GM18873 (cell line): ENCODE results near the gene NMRK2.
A peak's percentile ranks its signal among the peaks of the same experiment; 100 is the strongest.
"Not testable (repeated sequence)": the region's sequence is repeated elsewhere in the genome, so short reads cannot be mapped to it uniquely, and the experiment has no call there.

Experiments
- ATAC-seq: cut with Tn5 transposase; IDR thresholded peaks from one replicate; pipeline ENCODE4 v1.9.1; 2021; ENCODE audit warnings: mild to moderate bottlenecking, moderate library complexity, moderate number of reproducible peaks; ENCODE audit not compliant: unreplicated experiment, low FRiP score

NMRK2 gene

DNA sequence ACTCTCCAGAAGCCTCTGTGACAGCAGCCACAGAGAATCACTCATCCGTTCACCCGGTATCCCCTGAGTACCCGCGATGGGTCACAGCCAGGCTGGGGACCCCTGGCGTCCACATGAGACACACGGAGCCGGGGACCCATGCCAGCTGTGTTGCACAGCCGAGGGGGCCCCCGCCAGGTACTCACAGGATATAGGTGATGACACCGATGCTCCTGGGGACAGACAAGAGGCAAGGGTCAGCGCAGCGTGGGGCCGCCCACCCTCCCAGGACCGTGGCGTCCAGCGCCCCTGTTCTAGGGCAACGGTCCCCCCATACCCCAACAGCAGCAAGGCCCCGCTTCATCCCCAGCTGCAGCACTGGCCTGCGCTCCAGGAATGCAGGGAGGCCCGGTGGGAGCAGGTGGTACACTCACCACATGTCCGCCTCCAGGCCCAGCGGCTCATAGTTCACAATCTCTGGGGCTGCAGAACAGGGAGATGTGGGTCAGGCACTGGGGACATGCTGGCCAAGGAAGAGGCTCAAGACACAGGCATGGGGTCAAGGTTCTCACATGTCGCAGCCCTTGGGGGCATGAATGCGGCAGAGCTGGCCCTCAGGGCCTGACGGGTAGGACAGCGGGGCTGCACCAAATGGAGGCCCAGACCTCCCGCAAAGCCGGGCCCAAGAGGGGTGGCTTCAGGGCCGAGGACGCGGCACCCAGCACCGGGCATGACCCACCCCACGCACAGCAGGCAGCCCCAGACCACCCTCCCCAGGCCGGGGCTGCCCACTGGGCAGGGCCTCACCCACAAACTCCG is 30.8 kb downstream of the NMRK2 start:
- no peak for ATAC-seq

DNA sequence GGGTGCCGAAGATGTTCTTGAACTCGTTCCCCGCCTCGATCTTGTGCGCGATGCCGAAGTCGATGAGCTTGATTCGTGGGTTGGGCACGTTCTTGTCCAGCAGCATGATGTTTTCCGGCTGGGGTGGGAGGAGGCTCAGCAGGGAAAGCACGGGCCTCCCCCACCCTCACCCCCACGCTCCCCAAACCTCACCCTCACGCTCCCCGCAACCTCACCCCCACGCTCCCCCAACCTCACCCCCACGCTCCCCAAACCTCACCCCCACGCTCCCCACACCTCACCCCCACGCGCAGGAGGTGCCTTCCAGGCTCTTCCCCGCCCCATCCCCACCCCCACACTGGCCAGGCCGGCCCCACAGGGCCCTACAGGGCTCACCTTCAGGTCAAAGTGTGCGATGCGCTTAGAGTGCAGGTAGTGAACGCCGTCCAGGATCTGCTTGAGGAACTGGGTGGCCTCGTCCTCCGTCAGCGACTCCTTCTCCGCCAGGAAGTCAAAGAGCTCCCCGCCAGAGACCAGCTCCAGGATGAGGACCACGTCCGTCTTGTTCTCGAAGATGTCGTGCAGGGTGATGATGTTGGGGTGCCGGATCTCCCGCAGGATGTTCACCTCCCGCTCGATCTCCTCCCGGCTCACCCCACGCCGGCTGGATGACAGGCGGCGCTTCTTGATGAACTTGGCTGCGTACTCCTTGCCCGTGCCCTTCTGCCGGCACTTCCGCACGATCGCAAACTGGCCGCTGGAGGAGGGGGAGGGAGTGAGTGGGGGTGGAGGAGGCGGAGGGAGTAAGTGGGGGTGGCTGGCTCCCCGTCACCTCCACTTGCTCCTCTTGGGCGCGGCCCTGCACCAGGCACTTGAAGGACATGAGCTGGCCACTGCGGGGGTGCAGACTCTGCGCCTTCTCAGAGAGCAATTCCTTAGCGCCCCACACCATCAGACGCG is 31.7 kb downstream of the NMRK2 start:
- no peak for ATAC-seq

- ATAC-seq = no peak
Observed at GRCh38 chr19:3966051-3967017, 33.5 kb downstream of the NMRK2 start.

DNA sequence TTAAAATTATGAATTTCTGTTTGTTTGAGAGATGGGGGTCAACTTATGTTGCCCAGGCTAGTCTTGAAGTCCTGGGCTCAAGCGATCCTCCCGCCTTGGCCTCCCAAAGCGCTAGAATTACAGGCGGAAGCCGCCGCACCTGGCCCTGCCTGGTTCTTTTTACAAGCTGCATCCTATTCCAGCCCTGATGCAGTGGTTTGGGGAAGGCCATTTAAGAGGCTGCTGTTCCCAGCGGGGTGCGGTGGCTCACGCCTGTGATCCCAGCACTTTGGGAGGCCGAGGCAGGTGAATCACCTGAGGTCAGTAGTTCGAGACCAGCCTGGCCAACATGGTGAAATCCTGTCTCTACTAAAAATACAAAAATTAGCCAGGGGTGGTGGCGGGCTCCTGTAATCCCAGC is 35.1 kb downstream of the NMRK2 start:
- not testable (repeated sequence) for ATAC-seq

DNA sequence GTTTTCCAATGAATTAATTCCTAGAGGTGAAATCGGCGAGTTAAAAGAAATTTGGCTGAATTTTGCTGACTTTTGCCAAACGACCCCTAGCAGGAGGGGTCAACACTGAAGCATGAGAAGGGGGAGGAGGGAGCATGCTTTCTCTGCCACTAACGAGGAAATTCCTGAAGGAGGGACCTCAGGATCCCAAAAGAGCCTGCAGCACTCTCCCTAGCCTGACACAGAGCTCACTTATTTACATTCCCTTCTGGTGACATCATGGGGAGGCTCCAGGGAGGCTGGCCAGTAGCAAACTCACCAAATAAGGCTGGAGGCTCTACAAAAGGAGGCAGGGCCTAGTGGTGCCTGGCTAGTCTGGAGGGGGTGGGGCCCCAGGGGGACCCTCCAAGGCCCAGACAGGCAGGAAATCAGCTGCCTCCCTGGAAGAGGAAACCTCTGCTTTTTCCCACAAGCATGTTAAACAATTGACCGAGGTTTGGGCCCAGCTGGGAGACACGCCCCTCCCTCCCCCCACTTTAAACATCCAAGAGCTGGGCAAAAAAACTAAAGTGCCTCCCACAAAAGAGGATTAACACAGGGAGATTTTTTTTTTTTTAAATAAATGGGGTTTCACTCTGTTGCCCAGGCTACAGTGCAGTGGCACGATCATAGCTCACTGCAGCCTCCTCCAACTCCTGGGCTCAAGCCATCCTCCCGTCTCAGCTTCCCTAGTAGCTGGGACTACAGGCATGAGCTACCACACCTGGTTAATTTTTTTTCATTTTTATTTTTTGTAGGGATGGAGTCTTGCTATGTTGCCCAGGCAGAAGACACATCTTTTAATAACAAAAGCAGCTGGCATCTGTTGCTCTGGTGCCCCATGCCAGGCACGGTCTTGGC is 35.9 kb downstream of the NMRK2 start:
- no peak for ATAC-seq

GRCh38 chr19:3969435-3970312 is 36.8 kb downstream of the NMRK2 start:
- ATAC-seq = no peak

GRCh38 chr19:3970313-3970807 is 37.5 kb downstream of the NMRK2 start:
- no peak for ATAC-seq

- ATAC-seq = peak; percentile 90
Observed at GRCh38 chr19:3970808-3971598, 38.1 kb downstream of the NMRK2 start, which contains the start of gene DAPK3. Gene DAPK3, minus strand, starts transcription at chr19:3971099. Its CDS starts 1,364 bp downstream, at chr19:3969735.

DNA sequence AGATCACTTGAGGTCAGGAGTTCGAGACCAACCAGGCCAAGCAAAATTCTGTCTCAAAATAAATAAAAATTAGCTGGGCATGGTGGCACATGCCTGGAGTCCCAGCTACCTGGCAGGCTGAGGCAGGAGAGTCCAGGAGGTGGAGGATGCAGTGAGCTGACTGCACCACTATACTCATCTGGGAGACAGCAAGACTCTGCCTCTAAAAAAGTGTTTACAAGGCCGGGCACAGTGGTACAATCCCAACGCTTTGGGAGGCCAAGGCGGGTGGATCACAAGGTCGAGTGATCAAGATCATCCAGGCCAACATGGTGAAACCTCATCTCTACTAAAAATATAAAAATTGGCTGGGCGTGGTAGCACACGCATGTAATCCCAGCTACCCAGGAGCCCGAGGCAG is 42.3 kb downstream of the NMRK2 start:
- no peak for ATAC-seq

- no peak for ATAC-seq
Observed at GRCh38 chr19:3975637-3976087, 42.8 kb downstream of the NMRK2 start.

- no peak for ATAC-seq
Observed at GRCh38 chr19:3976495-3977241, 43.8 kb downstream of the NMRK2 start.

DNA sequence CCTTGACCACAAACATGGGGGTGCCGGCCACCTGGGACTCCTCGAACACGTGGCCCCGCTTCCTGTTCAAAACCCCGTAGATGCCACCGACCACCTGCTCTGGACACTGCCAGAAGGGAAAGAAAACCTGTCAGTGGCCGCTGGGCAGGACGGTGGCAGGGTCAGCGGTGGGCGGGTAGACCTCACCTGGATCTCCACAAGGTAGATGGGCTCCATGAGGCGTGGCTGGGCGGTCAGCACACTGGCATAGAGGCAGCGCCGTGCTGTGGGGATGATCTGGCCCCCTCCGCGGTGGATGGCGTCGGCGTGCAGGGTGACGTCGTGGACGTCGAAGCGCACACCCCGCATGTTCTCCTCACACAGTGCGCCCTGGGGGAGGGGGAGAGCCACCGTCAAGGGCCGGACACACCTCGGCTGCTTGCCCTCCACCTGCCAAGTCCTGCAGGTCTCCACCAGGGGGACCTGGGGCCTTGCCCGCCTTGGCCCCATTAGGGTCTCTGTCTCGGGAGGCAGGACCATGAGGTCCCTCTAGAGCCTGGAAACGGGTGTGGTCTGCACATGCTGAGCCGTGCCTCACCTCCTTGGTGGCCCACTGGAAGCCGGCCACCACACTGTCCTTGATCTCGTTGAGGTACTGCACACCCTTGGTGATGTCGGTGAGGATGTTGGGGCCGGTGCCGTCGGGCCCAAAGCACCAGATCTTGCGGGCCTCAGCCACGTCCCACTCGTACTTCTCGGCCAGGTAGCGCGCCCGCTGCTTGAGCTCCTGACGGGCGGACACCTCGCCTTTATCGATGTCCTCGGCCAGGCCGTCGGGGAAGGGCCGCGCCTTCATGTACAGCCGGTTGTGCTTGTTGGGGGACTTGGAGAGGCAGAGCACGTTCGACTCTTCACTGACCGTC is 44.6 kb downstream of the NMRK2 start:
- ATAC-seq = no peak

DNA sequence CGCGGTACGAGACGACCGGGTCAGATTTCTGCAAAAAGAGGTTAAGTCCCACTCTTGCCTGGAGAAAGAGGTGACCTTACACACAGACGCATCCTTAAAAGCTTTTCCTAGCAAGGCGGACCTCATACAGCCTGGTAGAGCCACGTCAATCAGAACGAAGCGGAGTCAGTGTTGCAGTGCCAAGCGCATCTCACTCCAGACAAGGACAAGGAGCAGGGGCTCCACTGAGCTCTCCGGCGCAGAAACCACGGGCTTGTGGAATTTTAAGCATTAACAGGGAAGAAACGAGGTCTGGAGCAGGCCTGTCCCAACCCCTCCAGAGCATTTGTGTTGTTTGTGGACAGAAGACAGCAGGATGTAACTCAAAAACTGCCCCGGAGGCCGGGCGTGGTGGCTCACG is 45.3 kb downstream of the NMRK2 start:
- no peak for ATAC-seq

DNA sequence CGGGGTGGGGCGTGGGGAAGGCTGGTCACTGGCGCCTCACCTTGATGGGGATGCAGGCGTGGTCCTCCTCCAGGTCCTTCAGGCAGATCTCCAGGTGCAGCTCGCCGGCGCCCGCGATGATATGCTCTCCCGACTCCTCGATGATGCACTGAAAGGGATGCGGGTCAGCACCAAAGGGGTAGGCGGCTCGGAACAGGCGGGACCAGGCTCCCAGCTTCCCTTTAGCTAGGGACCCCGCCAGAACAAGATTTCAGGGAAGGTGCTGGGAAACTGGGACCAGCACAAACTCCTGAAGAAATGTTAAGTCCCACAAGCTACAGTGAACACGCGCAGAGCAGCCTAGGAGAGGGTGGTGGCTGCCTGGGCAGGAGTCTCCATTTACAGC is 46.4 kb downstream of the NMRK2 start:
- no peak for ATAC-seq

DNA sequence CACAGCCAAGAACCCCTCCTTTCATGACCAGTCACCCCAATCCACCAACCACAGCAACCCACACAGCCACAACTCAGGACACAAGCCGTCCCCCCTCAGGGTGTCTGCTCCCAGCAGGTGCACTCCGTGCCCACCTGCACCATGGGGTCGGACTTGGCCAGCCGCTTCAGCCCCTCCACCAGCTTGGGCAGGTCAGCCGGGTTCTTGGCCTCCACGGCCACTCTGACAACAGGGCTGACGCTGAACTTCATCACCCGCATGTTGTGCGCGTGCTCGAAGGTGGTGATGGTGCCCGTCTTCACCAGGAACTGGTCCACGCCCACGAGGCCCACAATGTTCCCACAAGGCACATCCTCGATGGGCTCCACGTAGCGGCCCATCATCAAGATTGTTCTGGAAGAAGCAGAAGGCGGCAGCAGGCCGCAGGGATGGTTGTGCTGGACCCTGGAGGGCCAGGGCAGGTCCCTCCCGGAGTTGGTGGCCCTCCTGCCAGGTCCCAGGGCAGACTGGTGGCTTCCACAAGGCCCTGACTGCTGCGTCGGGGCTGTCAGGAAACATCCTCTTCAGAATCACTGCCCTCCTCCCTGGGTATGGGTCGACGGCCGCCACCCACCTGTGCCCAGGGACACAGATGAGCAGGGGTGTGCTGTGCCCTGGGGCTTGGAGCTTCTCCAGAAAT is 46.9 kb downstream of the NMRK2 start:
- no peak for ATAC-seq
